A549 (cell line): ENCODE data around the gene RUBCN.
"Not testable (repeated sequence)": the region's sequence is repeated elsewhere in the genome, so short reads cannot be mapped to it uniquely, and the experiment has no call there.

Experiments
- CTCF ChIP-seq: fragments of >200 bp; sonication (Bioruptor Twin); formaldehyde crosslinking; IDR thresholded peaks from 3 replicates; pipeline ENCODE4 v1.5.1; 2016
- ZSCAN20 ChIP-seq: fragments of 250-450 bp; sonication (Bioruptor Pico); IDR thresholded peaks from 2 replicates; pipeline ENCODE4 v1.8.0; 2022; ENCODE audit warnings: mild to moderate bottlenecking, moderate library complexity

- not testable (repeated sequence) for TF ChIP-seq ZSCAN20 (CRISPR knock-in tag); CTCF
Observed at GRCh38 chr3:197626404-197627157, 110.1 kb downstream of the RUBCN start.
